SK-MEL-5 (cell line): ENCODE measurements around the gene INPP5A. TPM values are rescaled to one million over a fixed set of nuclear protein-coding genes. Genes with fewer than 3 reads are reported as not detected.
"Not testable (repeated sequence)": the region's sequence is repeated elsewhere in the genome, so short reads cannot be mapped to it uniquely, and the experiment has no call there.

Experiments
- DNase-seq: peaks from one replicate; pipeline ENCODE4 v3.0.0-alpha.2; 2016; ENCODE audit warnings: low read depth, low spot score
- in situ Hi-C: cut with HindIII; loops from 2 replicates; pipeline ENCODE4 v1.10.0; 2016; ENCODE audit warnings: low sequenced_read_pairs, high pct_unique_total_duplicates, low pct_unique_long_range_greater_than_20kb
- total RNA-seq: library from RNA; depleted of rRNA; stranded (reverse); fragments of >200 nt; shearing (Covaris generic); gene quantifications from 2 replicates; pipeline ENCODE4 v1.2.3, GENCODE V29; 2014

The INPP5A gene
- total RNA-seq, 1 experiment from 2014 or later = 11.1 TPM

- in situ Hi-C loops = no loop called here
- no peak for DNase-seq
Measured at GRCh38 chr10:132727411-132727810, 189.8 kb downstream of the INPP5A start.

GRCh38 chr10:132728321-132728720, 190.7 kb downstream of the INPP5A start:
- no peak for DNase-seq
- in situ Hi-C loops = no loop called here

- no peak for DNase-seq
- in situ Hi-C loops = no loop called here
Measured at GRCh38 chr10:132728741-132729140, 191.2 kb downstream of the INPP5A start.

- in situ Hi-C loops = no loop called here
- no peak for DNase-seq
Measured at GRCh38 chr10:132729810-132730572, 192.4 kb downstream of the INPP5A start.

- no peak for DNase-seq
- in situ Hi-C loops = no loop called here
Measured at GRCh38 chr10:132730573-132730953, 193.0 kb downstream of the INPP5A start.

GRCh38 chr10:132732518-132732917, 194.9 kb downstream of the INPP5A start:
- DNase-seq = no peak
- in situ Hi-C loops = no loop called here

- in situ Hi-C loops = no loop called here
- no peak for DNase-seq
Measured at GRCh38 chr10:132733926-132734325, 196.3 kb downstream of the INPP5A start.

GRCh38 chr10:132735341-132735775, 197.8 kb downstream of the INPP5A start:
- DNase-seq = no peak
- in situ Hi-C loops = no loop called here

GRCh38 chr10:132735923-132736391, 198.4 kb downstream of the INPP5A start:
- DNase-seq = no peak
- in situ Hi-C loops = no loop called here

GRCh38 chr10:132737390-132738048, 199.9 kb downstream of the INPP5A start:
- no peak for DNase-seq
- in situ Hi-C loops = no loop called here

GRCh38 chr10:132738454-132739224, 201.1 kb downstream of the INPP5A start:
- DNase-seq = no peak
- in situ Hi-C loops = no loop called here

GRCh38 chr10:132739225-132739613, 201.6 kb downstream of the INPP5A start:
- no peak for DNase-seq
- in situ Hi-C loops = no loop called here

GRCh38 chr10:132740588-132740987, 203.0 kb downstream of the INPP5A start:
- DNase-seq = no peak
- in situ Hi-C loops = no loop called here

GRCh38 chr10:132742167-132742836, 204.7 kb downstream of the INPP5A start:
- in situ Hi-C loops = no loop called here
- no peak for DNase-seq

GRCh38 chr10:132742837-132743194, 205.2 kb downstream of the INPP5A start:
- no peak for DNase-seq
- in situ Hi-C loops = no loop called here

GRCh38 chr10:132743196-132743924, 205.8 kb downstream of the INPP5A start:
- in situ Hi-C loops, DNase-seq: not testable (repeated sequence)

- in situ Hi-C loops = no loop called here
- DNase-seq = no peak
Measured at GRCh38 chr10:132743925-132744490, 206.4 kb downstream of the INPP5A start.
